ENCODE measurements around the gene CBX8. TPM values are rescaled to one million over a fixed set of nuclear protein-coding genes. Genes with fewer than 3 reads are reported as not detected.
A peak's percentile ranks its signal among the peaks of the same experiment; 100 is the strongest.

The CBX8 gene
- total RNA-seq, 2 donors from 2014 or later = 2.5 to 3.6 TPM

DNA sequence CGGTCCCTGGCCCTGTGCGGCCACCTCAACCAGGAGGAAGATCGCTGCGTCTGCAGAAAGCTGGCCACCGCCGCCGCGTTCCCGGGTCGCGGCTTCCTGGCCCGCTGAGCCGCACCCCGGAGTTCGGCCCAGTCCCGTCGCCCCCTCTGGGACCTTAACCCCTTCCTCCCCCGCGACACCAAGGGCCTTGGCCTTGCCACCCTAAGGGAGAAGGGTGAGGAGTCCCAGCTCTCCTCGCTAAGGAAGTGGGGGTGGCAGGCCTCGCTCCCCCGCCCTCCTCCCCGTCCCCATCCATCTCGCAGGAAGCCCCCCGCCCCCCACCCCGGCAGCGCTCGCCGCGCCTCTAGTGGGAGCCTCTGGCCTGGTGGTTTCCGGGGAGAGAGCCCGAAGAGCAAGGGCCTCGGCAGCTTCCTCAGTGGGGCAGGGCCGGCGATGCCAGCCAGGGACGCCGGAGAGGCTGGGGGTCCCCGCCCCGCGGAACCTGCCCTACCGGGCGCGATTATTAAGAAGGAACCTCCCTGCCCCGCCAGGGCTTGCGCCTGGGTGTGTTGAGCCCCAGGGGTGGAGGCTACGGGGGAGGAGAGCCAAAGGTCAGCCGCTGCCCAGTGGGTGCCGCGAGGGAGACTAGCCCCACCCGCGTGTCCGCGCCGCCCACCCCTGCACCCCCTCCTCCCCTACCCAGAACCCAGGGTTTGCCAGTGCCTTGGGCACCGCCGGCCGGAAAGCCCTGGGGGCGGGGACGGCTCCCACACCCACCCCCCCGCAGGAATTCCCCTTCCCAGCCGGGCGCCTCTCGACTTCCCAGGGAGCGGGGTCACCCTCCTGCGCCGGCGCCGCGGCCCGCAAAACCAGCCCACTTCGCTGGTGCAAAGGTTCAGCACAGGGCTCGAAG, 35.6 kb upstream of the CBX8 start:
- peaks cover 7% of the 10 kb centered on the region for H3K36me3 Mint-ChIP-seq (ENCODE audit: low read depth)
- no peaks in the 10 kb centered on the region for H3K9me3 ChIP-seq (ENCODE audit: control insufficient read depth, low read length, poor library complexity, severe bottlenecking)
- no peak overlapping the region for H3K27ac Mint-ChIP-seq
- DNase-seq (no peak), ATAC-seq (no peak)
- H3K27me3 Mint-ChIP-seq = no peaks in the 10 kb centered on the region
- H3K4me3 Mint-ChIP-seq = no peak overlapping the region
- H3K4me1 Mint-ChIP-seq = peaks cover 14% of the 10 kb centered on the region

DNA sequence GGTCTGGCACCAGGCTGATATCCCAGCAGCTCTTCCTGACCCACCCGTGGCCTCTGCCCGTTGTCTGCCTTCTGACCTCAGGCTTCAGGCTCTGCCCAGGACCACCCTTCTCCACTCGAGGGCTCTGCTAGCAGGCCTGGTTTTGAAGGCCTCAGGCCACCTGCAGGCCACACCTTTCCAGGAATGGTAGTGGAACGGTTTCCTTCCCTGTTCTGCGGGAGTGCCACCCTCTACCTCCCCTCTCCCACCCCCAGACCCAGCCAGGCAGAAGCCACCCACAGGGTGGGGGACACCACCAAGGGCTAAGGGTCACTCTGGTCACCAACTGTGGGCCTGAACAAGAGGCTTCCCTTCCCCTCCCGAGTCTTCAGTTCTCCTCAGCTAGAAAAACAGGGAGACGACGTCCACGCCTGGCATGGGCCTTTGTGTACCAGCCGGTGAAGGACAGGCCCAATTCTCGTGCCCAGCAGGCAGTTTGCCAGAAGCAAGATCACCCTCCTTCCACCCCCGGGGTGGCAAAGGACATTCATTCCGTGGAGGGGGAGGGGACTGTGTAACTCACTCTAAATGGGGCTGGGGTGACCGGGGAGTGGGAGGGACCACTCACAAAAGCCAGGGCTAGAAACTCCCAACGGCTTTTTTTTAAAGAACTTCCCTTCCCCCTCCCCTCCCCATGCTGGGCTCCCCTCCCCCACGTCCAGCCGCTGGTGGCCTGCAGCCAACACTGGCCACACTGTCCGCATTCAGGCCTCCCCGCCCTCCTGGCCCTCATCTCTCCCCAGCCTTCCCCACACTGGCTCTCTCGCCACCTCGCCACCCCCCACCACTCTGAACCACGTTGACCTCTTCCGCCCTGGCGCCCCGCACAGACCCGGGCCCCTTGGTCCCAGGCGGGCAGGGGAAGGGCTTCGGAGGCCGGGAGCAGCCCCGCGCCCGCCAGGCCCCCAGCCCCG, 34.7 kb upstream of the CBX8 start:
- Mint-ChIP-seq H3K4me1 (peaks cover 16% of the 10 kb centered on the region), H3K27me3 (peaks cover 3% of the 10 kb centered on the region), H3K27ac (no peak overlapping the region), H3K36me3 (ENCODE audit: low read depth) (peaks cover 7% of the 10 kb centered on the region), H3K4me3 (no peak overlapping the region)
- DNase-seq (no peak), ATAC-seq (no peak)
- H3K9me3 ChIP-seq (ENCODE audit: control insufficient read depth, low read length, poor library complexity, severe bottlenecking) = no peaks in the 10 kb centered on the region

DNA sequence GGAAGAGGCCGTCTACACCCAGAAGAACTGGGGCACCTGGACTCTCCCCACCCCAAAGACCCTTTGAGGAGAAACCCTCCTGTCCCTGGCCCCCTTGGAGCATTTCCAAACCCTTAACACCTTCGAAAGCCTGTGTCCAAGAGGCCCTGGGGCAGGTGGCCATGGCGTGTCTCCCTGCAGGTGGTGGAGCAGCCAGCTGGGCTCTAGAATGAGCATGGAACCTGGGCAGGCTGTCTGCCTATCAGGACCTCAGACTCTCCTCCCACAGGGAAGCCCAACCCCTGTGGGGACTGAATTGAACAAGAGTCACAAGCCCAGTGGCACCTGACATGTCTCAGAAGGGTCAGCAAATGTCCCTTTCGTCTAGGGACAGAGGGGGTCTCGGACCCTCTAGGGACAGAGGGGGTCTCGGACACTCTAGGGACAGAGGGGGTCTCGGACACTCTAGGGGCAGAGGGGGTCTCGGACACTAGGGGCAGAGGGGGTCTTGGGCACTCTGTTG, 33.9 kb upstream of the CBX8 start:
- no peak overlapping the region for H3K4me3 Mint-ChIP-seq
- peaks cover 6% of the 10 kb centered on the region for H3K27me3 Mint-ChIP-seq
- no peak for DNase-seq
- no peaks in the 10 kb centered on the region for H3K9me3 ChIP-seq (ENCODE audit: control insufficient read depth, low read length, poor library complexity, severe bottlenecking)
- peaks cover 7% of the 10 kb centered on the region for H3K36me3 Mint-ChIP-seq (ENCODE audit: low read depth)
- no peak for ATAC-seq
- H3K27ac Mint-ChIP-seq = peak overlapping the region; percentile 16
- H3K4me1 Mint-ChIP-seq = peaks cover 18% of the 10 kb centered on the region

DNA sequence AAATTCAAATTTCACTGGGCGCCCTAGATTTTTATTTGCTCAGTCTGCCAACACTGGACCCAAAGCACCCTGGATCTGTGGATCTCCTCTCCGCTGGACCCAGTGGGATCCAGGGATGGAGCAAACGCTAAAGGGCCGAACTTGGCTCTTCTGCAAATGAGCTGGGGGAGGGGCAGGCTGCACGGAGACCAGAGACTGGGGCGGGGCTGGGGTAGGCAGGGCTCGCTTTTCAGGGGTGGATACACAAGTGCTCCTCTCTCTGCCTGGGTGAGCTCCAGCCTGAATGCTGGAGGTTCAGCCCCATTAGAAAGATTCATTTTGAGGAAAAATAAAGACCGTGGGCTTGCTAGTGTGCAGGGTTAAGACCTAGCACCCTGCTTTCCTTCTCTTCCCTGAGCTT, 33.4 kb upstream of the CBX8 start:
- Mint-ChIP-seq H3K27me3 (peaks cover 6% of the 10 kb centered on the region), H3K4me3 (no peak overlapping the region), H3K4me1 (peaks cover 18% of the 10 kb centered on the region), H3K27ac (peak overlapping the region; percentile 16), H3K36me3 (ENCODE audit: low read depth) (peaks cover 7% of the 10 kb centered on the region)
- DNase-seq (no peak), ATAC-seq (no peak)
- no peaks in the 10 kb centered on the region for H3K9me3 ChIP-seq (ENCODE audit: control insufficient read depth, low read length, poor library complexity, severe bottlenecking)

DNA sequence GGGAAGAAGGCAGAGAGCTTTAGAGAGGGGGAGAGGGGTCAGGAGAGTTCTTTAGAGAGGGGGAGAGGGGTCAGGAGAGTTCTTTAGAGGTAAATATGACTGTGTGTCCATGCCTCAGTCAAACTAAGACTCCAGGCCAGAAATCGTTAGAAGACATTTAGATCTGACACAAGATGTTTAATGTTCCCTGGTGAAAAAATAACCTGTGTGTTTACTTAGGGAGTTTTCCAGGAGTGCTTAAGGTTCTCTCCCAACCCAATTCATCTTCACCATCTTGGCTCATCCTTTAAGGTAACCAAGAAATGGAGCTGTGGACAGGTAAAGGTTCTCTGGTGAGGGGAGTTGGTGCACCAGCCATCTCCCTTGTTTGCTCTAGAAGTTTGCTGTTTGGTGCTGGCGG, 32.6 kb upstream of the CBX8 start:
- Mint-ChIP-seq H3K27ac (no peak overlapping the region), H3K27me3 (peaks cover 13% of the 10 kb centered on the region), H3K4me3 (no peak overlapping the region), H3K4me1 (peaks cover 14% of the 10 kb centered on the region), H3K36me3 (ENCODE audit: low read depth) (peaks cover under 1% of the 10 kb centered on the region)
- DNase-seq = no peak
- H3K9me3 ChIP-seq (ENCODE audit: control insufficient read depth, low read length, poor library complexity, severe bottlenecking) = no peaks in the 10 kb centered on the region
- no peak for ATAC-seq

DNA sequence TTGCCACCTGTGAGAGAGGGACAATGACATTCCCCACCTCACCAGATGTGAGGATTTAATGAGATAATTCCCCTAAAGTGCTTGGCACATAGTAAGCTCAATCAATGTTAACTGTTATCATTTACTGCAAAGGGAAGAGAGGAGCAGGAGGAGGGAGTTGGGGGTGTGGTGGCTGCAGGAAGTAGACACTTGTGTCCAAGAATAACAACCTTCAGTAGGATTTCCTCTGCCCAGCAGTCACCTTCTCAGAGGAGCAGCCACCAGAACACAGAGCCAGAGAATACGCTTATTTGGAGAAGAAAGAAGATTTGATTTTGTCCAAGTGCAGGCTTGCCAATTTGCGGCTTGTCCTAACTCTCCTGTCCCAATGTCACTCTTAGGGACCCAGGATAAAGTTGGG, 32.1 kb upstream of the CBX8 start:
- DNase-seq (no peak), ATAC-seq (no peak)
- no peak overlapping the region for H3K27ac Mint-ChIP-seq
- H3K9me3 ChIP-seq (ENCODE audit: control insufficient read depth, low read length, poor library complexity, severe bottlenecking) = no peaks in the 10 kb centered on the region
- H3K27me3 Mint-ChIP-seq = peaks cover 14% of the 10 kb centered on the region
- no peak overlapping the region for H3K4me3 Mint-ChIP-seq
- peaks cover 3% of the 10 kb centered on the region for H3K36me3 Mint-ChIP-seq (ENCODE audit: low read depth)
- peaks cover 15% of the 10 kb centered on the region for H3K4me1 Mint-ChIP-seq

DNA sequence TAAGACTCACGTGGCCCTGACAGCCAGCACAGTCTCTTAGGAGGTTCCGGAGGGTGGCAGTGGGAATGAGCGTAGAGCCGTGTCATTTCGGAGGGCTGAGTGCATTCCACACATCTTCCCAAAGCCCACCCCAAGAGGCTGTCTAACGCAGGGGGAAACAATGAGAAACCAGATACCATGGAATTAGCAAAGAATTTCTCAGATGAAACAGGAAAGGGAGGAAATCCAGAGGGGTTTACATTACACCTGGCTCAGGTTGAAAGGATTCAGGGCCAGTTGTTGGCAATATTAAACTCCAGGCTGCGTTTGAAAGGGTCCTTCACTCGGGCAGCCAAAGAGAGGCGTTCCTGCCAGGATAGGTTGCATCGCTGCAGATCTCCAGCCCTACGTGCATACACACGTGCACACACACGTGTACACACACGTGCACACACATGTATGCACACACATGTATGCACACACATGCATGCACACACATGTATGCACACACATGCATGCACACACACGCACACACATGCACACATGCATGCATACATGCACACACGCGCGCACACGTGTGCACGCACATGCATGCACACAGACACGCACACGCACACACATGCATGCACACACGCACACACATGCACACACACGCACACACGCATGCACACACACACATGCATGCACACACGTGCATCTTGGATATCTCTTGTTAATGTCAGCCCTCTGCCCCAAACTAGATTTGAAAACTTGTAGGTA, 30.1 kb upstream of the CBX8 start:
- DNase-seq (no peak), ATAC-seq (no peak)
- H3K9me3 ChIP-seq (ENCODE audit: control insufficient read depth, low read length, poor library complexity, severe bottlenecking) = no peaks in the 10 kb centered on the region
- peaks cover 4% of the 10 kb centered on the region for H3K36me3 Mint-ChIP-seq (ENCODE audit: low read depth)
- H3K27me3 Mint-ChIP-seq = peaks cover 14% of the 10 kb centered on the region
- no peak overlapping the region for H3K4me3 Mint-ChIP-seq
- H3K4me1 Mint-ChIP-seq = peaks cover 12% of the 10 kb centered on the region
- no peak overlapping the region for H3K27ac Mint-ChIP-seq

DNA sequence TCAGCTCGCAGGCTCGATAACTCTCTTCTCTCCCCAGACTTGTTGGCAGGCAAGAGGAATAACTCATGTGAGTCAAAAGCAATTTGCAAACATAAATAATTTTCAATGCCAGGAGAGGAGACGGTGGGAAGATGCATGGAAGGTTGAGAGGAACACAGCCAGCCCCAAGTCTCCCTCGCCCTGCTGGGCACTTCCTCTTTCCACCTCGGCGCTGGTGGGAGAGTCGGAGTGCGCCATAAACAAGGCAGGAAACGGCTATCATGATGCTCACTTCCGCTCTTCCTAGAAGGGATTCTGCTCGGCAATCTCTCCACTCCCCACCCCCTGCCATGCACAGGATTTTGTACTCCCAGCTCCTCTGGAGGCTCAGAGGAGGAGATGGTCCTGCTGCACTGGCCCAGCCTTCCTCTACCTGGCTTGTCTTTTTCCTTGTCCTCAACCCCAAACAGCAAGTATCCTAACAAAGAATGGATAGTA, 29.4 kb upstream of the CBX8 start:
- H3K27ac Mint-ChIP-seq = no peak overlapping the region
- H3K27me3 Mint-ChIP-seq = peaks cover 14% of the 10 kb centered on the region
- H3K9me3 ChIP-seq (ENCODE audit: control insufficient read depth, low read length, poor library complexity, severe bottlenecking) = no peaks in the 10 kb centered on the region
- no peak for ATAC-seq
- no peak overlapping the region for H3K4me3 Mint-ChIP-seq
- peaks cover 4% of the 10 kb centered on the region for H3K36me3 Mint-ChIP-seq (ENCODE audit: low read depth)
- no peak for DNase-seq
- peaks cover 10% of the 10 kb centered on the region for H3K4me1 Mint-ChIP-seq

DNA sequence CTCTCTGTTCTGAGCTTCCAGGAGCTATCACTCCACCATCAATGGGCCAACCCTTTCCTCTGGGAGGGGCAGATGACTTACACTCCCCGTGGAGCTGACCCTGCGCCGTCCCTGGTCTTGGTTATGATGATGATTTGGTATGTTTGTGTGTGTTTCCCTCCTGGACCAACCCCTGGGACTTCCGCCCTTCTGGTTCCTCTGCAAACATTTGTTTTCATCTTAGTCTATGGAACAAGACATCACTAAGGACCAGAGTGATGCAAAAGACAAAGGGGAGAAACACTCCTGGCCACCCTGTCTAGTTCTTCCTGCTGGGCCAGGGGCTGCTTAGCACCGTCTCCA, 28.7 kb upstream of the CBX8 start:
- H3K27me3 Mint-ChIP-seq = peaks cover 14% of the 10 kb centered on the region
- DNase-seq (no peak), ATAC-seq (no peak)
- H3K9me3 ChIP-seq (ENCODE audit: control insufficient read depth, low read length, poor library complexity, severe bottlenecking) = no peaks in the 10 kb centered on the region
- H3K27ac Mint-ChIP-seq = no peak overlapping the region
- H3K4me3 Mint-ChIP-seq = no peak overlapping the region
- H3K36me3 Mint-ChIP-seq (ENCODE audit: low read depth) = peaks cover 4% of the 10 kb centered on the region
- peaks cover 10% of the 10 kb centered on the region for H3K4me1 Mint-ChIP-seq

DNA sequence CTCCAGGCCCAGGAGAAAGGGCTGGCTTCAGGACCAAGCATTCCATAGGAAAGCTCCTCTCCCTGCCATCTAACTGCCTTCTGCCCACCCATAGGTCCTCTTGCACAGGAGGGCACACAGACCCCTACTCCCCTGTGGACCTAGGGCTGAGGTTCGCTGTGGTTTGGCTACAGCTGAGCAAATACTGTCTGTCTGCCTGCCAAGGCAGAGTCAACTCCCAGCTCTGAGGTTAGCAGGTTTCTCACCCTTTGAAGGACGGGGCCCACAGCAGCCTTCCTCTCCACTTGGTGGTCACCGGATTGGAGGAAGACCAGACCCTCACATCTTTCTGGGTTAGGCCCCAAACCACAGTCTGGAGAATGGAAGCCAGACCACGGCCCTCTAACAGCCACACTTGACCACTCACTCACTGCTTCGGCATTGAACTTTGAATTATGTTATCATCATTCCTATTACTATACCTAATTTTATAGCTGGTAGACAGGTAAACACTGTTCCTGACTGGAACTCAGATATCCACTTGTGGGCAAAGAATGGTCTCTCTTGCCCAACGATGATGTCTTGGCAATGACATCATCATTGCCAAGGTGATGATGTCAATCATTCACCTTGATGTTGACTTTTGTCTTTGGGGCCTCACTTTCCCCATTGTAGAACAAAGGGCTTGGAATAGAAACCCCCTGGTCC, 28.2 kb upstream of the CBX8 start:
- Mint-ChIP-seq H3K27me3 (peaks cover 15% of the 10 kb centered on the region), H3K36me3 (ENCODE audit: low read depth) (peaks cover 4% of the 10 kb centered on the region), H3K27ac (no peak overlapping the region), H3K4me1 (peaks cover 10% of the 10 kb centered on the region), H3K4me3 (no peak overlapping the region)
- no peaks in the 10 kb centered on the region for H3K9me3 ChIP-seq (ENCODE audit: control insufficient read depth, low read length, poor library complexity, severe bottlenecking)
- no peak for DNase-seq
- no peak for ATAC-seq

DNA sequence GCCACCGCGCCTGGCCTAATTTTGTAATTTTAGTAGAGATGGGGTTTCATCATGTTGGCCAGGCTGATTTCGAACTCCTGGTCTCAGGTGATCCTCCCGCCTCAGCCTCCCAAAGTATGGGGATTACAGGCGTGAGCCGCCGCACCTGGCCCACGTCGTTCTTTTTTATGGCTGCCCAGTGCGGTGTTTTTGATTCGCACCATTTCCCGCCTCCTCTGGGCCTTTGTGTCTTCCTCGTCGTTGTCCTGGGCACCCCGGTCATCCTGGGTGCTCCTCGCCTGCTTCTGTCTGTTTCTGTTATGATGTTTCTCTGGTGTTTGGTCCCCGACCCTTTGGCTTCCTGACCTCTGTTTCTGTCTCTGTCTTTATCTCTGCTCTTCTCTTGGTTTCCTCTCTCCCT, 27.4 kb upstream of the CBX8 start:
- H3K9me3 ChIP-seq (ENCODE audit: control insufficient read depth, low read length, poor library complexity, severe bottlenecking) = no peaks in the 10 kb centered on the region
- Mint-ChIP-seq H3K4me3 (no peak overlapping the region), H3K27ac (no peak overlapping the region), H3K36me3 (ENCODE audit: low read depth) (peaks cover 4% of the 10 kb centered on the region), H3K4me1 (peaks cover 10% of the 10 kb centered on the region), H3K27me3 (peaks cover 22% of the 10 kb centered on the region)
- DNase-seq (no peak), ATAC-seq (no peak)

DNA sequence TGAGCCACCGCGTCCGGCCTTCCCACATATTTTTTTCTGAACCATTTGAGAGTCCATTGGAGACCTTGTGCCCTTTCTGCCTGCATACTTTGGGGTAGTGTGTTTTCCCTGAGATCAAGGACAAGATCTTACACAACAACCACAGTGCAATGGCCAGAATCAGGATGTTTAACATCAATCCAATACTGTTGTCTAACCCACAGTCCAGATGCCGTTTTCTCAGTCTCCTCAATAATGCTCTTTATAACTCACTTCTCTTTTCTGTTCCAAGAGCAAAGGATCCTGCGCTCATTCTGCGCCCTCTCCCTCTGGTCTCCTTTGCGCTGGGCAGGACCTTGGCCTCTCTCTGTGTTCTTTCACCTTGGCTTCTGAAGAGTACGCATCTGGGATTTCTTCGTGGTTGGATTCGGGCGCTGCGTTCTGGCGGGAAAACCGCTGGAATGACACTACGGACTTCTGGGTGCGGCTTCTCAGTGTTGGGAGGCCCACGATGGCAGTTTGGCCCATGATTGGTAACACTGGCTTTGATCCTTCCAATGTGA, 25.8 kb upstream of the CBX8 start:
- ATAC-seq (no peak), DNase-seq (no peak)
- Mint-ChIP-seq H3K4me1 (peaks cover 8% of the 10 kb centered on the region), H3K4me3 (no peak overlapping the region), H3K27me3 (peaks cover 33% of the 10 kb centered on the region), H3K36me3 (ENCODE audit: low read depth) (peaks cover 5% of the 10 kb centered on the region), H3K27ac (no peak overlapping the region)
- no peaks in the 10 kb centered on the region for H3K9me3 ChIP-seq (ENCODE audit: control insufficient read depth, low read length, poor library complexity, severe bottlenecking)

Data from T-helper 17 cell (primary cell).